Measurements from ENCODE around the gene HIGD1C.
"Not testable (repeated sequence)": the region's sequence is repeated elsewhere in the genome, so short reads cannot be mapped to it uniquely, and the experiment has no call there.

HIGD1C gene

GRCh38 chr12:51009056-51009440 lies 56.7 kb downstream of the HIGD1C start:
- CTCF ChIA-PET = no interaction called here

DNA sequence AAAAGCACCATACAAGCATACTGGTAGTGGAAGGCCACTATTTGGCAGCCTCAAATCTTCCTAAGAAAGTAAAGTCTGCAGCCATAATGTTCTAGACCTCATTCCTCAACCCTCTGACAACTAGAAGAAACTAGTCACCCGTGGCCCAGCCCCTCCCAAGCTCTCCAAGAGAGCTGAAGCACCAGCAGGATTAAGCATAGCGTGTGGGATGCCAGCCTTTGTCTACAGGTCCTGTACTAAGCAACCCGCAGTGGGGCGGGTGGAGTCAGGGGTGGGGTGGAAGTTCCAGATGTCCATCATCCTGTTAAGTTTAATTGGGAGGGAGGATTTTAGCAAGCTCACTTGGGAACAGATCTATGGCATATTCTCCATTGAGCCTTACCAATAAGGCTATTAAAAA lies 59.6 kb downstream of the HIGD1C start:
- no peak for DNase-seq (ENCODE audit: extremely low spot score)
- ChIA-PET CTCF (no interaction called here), POLR2A (interaction anchor here (1.0 kb wide), 1 partner anchor 14 kb away, joined by 4 read pairs; the partner anchor contains the start of gene SLC11A2)
- TF ChIP-seq ZNF384 (IDR thresholded peaks at IDR 0.05) (no peak), FOXK2 (IDR thresholded peaks at IDR 0.05) (no peak), NFRKB (IDR thresholded peaks at IDR 0.05) (no peak), SP1 (IDR thresholded peaks at IDR 0.05) (no peak), L3MBTL2 (conservative IDR thresholded peaks at IDR 0.05) (no peak)
- TF ChIP-seq, protein P1, sequence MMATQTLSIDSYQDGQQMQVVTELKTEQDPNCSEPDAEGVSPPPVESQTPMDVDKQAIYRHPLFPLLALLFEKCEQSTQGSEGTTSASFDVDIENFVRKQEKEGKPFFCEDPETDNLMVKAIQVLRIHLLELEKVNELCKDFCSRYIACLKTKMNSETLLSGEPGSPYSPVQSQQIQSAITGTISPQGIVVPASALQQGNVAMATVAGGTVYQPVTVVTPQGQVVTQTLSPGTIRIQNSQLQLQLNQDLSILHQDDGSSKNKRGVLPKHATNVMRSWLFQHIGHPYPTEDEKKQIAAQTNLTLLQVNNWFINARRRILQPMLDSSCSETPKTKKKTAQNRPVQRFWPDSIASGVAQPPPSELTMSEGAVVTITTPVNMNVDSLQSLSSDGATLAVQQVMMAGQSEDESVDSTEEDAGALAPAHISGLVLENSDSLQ (IDR thresholded peaks at IDR 0.05) = no peak

More at GRCh38 chr12:51009056-51009440, 56.7 kb downstream of the HIGD1C start:
- POLR2A ChIA-PET = interaction anchor here (1.0 kb wide), 2 partner anchors 18 to 244 kb away, joined by 3 to 4 read pairs; partner anchors contain the start of genes ATF1 and SLC11A2
- DNase-seq (ENCODE audit: extremely low spot score) = no peak
- TF ChIP-seq NFRKB (IDR thresholded peaks at IDR 0.05) (no peak), BHLHE40 (IDR thresholded peaks at IDR 0.05; ENCODE audit: borderline replicate concordance) (no peak), HDGF (IDR thresholded peaks at IDR 0.05; ENCODE audit: borderline replicate concordance) (no peak), FOXK2 (IDR thresholded peaks at IDR 0.05) (no peak), SUZ12 (IDR thresholded peaks at IDR 0.05) (no peak), FOXA1 (IDR thresholded peaks at IDR 0.05) (no peak), TARDBP (IDR thresholded peaks at IDR 0.05) (no peak), LEF1 (IDR thresholded peaks at IDR 0.05; ENCODE audit: borderline replicate concordance) (no peak), L3MBTL2 (conservative IDR thresholded peaks at IDR 0.05) (no peak), ARNT (IDR thresholded peaks at IDR 0.05) (no peak), ELF4 (IDR thresholded peaks at IDR 0.05) (no peak), ZNF384 (IDR thresholded peaks at IDR 0.05) (no peak), FOXM1 (IDR thresholded peaks at IDR 0.05; ENCODE audit: borderline replicate concordance) (no peak), CTBP1 (IDR thresholded peaks at IDR 0.05; ENCODE audit: borderline replicate concordance) (no peak)
- TF ChIP-seq, protein P1 (IDR thresholded peaks at IDR 0.05) = no peak

DNA sequence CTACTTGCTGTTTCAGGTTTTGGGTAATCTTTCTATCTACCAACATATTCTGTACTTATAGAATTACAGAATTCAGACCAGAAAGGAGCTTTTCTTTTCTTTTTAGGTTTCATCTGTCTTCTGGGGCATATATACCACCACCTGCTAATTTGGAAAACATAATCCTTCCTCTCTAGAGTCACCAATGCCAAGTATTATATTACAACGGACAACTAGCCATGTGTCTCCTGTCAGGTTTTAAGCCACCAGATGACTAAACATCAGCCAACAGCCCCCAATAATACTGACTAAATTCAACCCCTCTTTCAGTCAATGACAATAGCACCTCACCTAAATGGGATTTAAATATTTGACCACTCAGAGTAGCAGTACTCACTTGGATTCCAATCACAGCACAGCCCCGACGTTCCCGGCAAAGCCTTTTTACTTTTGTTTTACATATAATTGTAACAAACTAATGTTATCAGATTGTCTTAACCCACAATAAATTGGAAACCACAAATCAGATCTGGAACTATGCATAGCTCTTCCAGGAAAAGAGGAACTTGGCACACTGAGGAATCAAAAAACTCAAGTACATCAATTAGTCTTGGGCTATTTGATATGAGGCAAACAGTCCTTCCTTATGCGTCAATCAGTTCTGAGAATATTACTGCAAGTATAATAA lies 60.4 kb downstream of the HIGD1C start:
- no peak for TF ChIP-seq FOXM1 (IDR thresholded peaks at IDR 0.05; ENCODE audit: borderline replicate concordance)
- no peak for TF ChIP-seq ARNT (IDR thresholded peaks at IDR 0.05)
- TF ChIP-seq, protein P1 (IDR thresholded peaks at IDR 0.05) = peak; percentile 19; the same call in 1 of the 2 replicates
- TF ChIP-seq L3MBTL2 (conservative IDR thresholded peaks at IDR 0.05) = no peak
- POLR2A ChIA-PET = interaction anchor here (1.0 kb wide), 1 partner anchor 13 kb away, joined by 4 read pairs; the partner anchor contains the start of gene SLC11A2
- DNase-seq (ENCODE audit: extremely low spot score) = no peak
- CTCF ChIA-PET = interaction anchor here (0.5 to 0.8 kb wide), 2 partner anchors 14 to 522 kb away, joined by 3 to 6 read pairs; partner anchors contain the start of gene SLC11A2

DNA sequence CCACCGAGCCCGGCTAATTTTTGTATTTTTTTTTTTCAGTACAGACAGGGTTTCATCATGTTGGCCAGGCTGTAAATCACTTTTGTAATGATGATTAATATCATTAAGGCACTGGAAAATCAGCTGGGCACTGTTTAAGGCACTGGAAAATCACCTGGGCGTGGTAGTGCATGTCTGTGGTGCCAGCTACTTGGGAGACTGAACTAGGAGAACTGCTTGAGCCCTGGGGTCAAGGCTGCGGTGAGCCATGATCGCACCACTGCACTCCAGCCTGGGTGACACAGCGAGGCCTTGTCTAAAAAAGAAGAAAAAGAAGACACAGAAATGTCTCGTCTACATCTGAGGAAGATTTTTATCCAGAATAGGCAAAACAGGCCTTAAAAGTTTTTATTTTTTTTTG lies 61.1 kb downstream of the HIGD1C start:
- ChIA-PET POLR2A (no interaction called here), CTCF (no interaction called here)
- no peak for TF ChIP-seq NFRKB (IDR thresholded peaks at IDR 0.05)
- no peak for TF ChIP-seq LEF1 (IDR thresholded peaks at IDR 0.05; ENCODE audit: borderline replicate concordance)
- TF ChIP-seq ZNF384 (IDR thresholded peaks at IDR 0.05) = no peak
- TF ChIP-seq SP1 (IDR thresholded peaks at IDR 0.05) = no peak
- TF ChIP-seq HDGF (IDR thresholded peaks at IDR 0.05; ENCODE audit: borderline replicate concordance) = no peak
- TF ChIP-seq BHLHE40 (IDR thresholded peaks at IDR 0.05; ENCODE audit: borderline replicate concordance) = no peak
- no peak for TF ChIP-seq ELF4 (IDR thresholded peaks at IDR 0.05)
- TF ChIP-seq CTBP1 (IDR thresholded peaks at IDR 0.05; ENCODE audit: borderline replicate concordance) = no peak
- TF ChIP-seq ARNT (IDR thresholded peaks at IDR 0.05) = no peak
- no peak for DNase-seq (ENCODE audit: extremely low spot score)

- DNase-seq (ENCODE audit: extremely low spot score); CTCF ChIA-PET: not testable (repeated sequence)
- POLR2A ChIA-PET = interaction anchor here (1.0 kb wide), 1 partner anchor 68 kb away, joined by 3 read pairs; no protein-coding TSS in a partner anchor
Measured at GRCh38 chr12:51014467-51014866, 62.1 kb downstream of the HIGD1C start.

GRCh38 chr12:51017452-51017851 lies 65.1 kb downstream of the HIGD1C start:
- ChIA-PET POLR2A (interaction anchor here (1.0 kb wide), 1 partner anchor 9 kb away, joined by 4 read pairs; the partner anchor contains the start of gene SLC11A2), CTCF (no interaction called here)
- TF ChIP-seq BHLHE40 (IDR thresholded peaks at IDR 0.05; ENCODE audit: borderline replicate concordance) = no peak
- TF ChIP-seq L3MBTL2 (conservative IDR thresholded peaks at IDR 0.05) = no peak
- TF ChIP-seq ZNF384 (IDR thresholded peaks at IDR 0.05) = no peak
- no peak for TF ChIP-seq CTBP1 (IDR thresholded peaks at IDR 0.05; ENCODE audit: borderline replicate concordance)
- no peak for TF ChIP-seq LEF1 (IDR thresholded peaks at IDR 0.05; ENCODE audit: borderline replicate concordance)
- TF ChIP-seq HDGF (IDR thresholded peaks at IDR 0.05; ENCODE audit: borderline replicate concordance) = no peak
- TF ChIP-seq, protein P1 (IDR thresholded peaks at IDR 0.05) = no peak
- TF ChIP-seq SUZ12 (IDR thresholded peaks at IDR 0.05) = no peak
- no peak for TF ChIP-seq FOXA1 (IDR thresholded peaks at IDR 0.05)
- no peak for TF ChIP-seq FOXK2 (IDR thresholded peaks at IDR 0.05)
- no peak for TF ChIP-seq NFRKB (IDR thresholded peaks at IDR 0.05)
- TF ChIP-seq ARNT (IDR thresholded peaks at IDR 0.05) = no peak
- TF ChIP-seq TARDBP (IDR thresholded peaks at IDR 0.05) = no peak
- DNase-seq (ENCODE audit: extremely low spot score) = no peak
